ENCODE data around the gene S100A8. TPM values are rescaled to one million over a fixed set of nuclear protein-coding genes. Genes with fewer than 3 reads are reported as not detected.

S100A8 gene
- total RNA-seq, 1 experiment from 2014 or later = not detected

- CTCF ChIA-PET = interaction anchor here (1.0 kb wide), 1 partner anchor 20 kb away, joined by 3 read pairs; no protein-coding TSS in a partner anchor
- Mint-ChIP-seq H3K4me1 (ENCODE audit: low read depth, unreplicated experiment) (no peaks in the 10 kb centered on the region), H3K9me3 (ENCODE audit: unreplicated experiment) (no peaks in the 10 kb centered on the region), H3K27ac (ENCODE audit: unreplicated experiment) (no peak within 1 kb of the TSS), H3K27me3 (ENCODE audit: insufficient read depth, unreplicated experiment) (peaks cover 7% of the 10 kb centered on the region), H3K4me3 (ENCODE audit: unreplicated experiment) (no peak within 1 kb of the TSS), H3K36me3 (ENCODE audit: insufficient read depth, unreplicated experiment) (no peaks in the 10 kb centered on the region)
- no peak for DNase-seq
- Histone ChIP-seq H3K4me1 (no peaks in the 10 kb centered on the region), H3K27me3 (replicated peaks; ENCODE audit: control insufficient read depth, insufficient read depth, low read length) (no peaks in the 10 kb centered on the region), H3K9me3 (no peaks in the 10 kb centered on the region), H3K4me3 (ENCODE audit: low read depth, low read length) (no peak within 1 kb of the TSS), H3K36me3 (ENCODE audit: control insufficient read depth, insufficient read depth, low read length) (no peaks in the 10 kb centered on the region)
- BruUV-seq (replicated peaks) = no TSS peak
- no peak for TF ChIP-seq CTCF (IDR thresholded peaks at IDR 0.05; ENCODE audit: insufficient read depth in 1 of 2, low read depth in 1 of 2, low read length in 1 of 2, severe bottlenecking in 1 of 2, unreplicated experiment in 1 of 2)
- intact Hi-C loops (cut with micrococcal nuclease; ENCODE audit: unreplicated experiment) = no loop called here
- POLR2A ChIA-PET = no interaction called here
These were observed 15.4 kb downstream of the S100A8 start, which contains the start of gene S100A12 for GRCh38 chr1:153375511-153375910. TSS of gene S100A12 (minus strand) at chr1:153375621. CDS start at chr1:153374592, 1,029 bp downstream.

GRCh38 chr1:153374071-153374470 is 16.8 kb downstream of the S100A8 start:
- H3K4me1 ChIP-seq = no peaks in the 10 kb centered on the region
- intact Hi-C loops (cut with micrococcal nuclease; ENCODE audit: unreplicated experiment) = no loop called here
- H3K9me3 Mint-ChIP-seq (ENCODE audit: unreplicated experiment) = no peaks in the 10 kb centered on the region

GRCh38 chr1:153372571-153372970 is 18.3 kb downstream of the S100A8 start:
- H3K27me3 Mint-ChIP-seq (ENCODE audit: insufficient read depth, unreplicated experiment) = peaks cover 4% of the 10 kb centered on the region
- H3K27ac Mint-ChIP-seq (ENCODE audit: unreplicated experiment) = no peak overlapping the region
- Histone ChIP-seq H3K27me3 (replicated peaks; ENCODE audit: control insufficient read depth, insufficient read depth, low read length) (no peaks in the 10 kb centered on the region), H3K9me3 (no peaks in the 10 kb centered on the region), H3K36me3 (ENCODE audit: control insufficient read depth, insufficient read depth, low read length) (no peaks in the 10 kb centered on the region), H3K4me3 (ENCODE audit: low read depth, low read length) (no peak overlapping the region), H3K4me1 (no peaks in the 10 kb centered on the region)
- H3K4me1 Mint-ChIP-seq (ENCODE audit: low read depth, unreplicated experiment) = no peaks in the 10 kb centered on the region
- BruUV-seq (replicated peaks) = no TSS peak
- no peak overlapping the region for H3K4me3 Mint-ChIP-seq (ENCODE audit: unreplicated experiment)
- no peak for TF ChIP-seq CTCF (IDR thresholded peaks at IDR 0.05; ENCODE audit: insufficient read depth in 1 of 2, low read depth in 1 of 2, low read length in 1 of 2, severe bottlenecking in 1 of 2, unreplicated experiment in 1 of 2)
- no peaks in the 10 kb centered on the region for H3K9me3 Mint-ChIP-seq (ENCODE audit: unreplicated experiment)
- POLR2A ChIA-PET = no interaction called here
- intact Hi-C loops (cut with micrococcal nuclease; ENCODE audit: unreplicated experiment) = no loop called here
- CTCF ChIA-PET = no interaction called here
- DNase-seq = no peak
- H3K36me3 Mint-ChIP-seq (ENCODE audit: insufficient read depth, unreplicated experiment) = no peaks in the 10 kb centered on the region

More at GRCh38 chr1:153374071-153374470, 16.8 kb downstream of the S100A8 start:
- Mint-ChIP-seq H3K4me1 (ENCODE audit: low read depth, unreplicated experiment) (no peaks in the 10 kb centered on the region), H3K27ac (ENCODE audit: unreplicated experiment) (no peak overlapping the region), H3K4me3 (ENCODE audit: unreplicated experiment) (no peak overlapping the region), H3K27me3 (ENCODE audit: insufficient read depth, unreplicated experiment) (peaks cover 4% of the 10 kb centered on the region), H3K36me3 (ENCODE audit: insufficient read depth, unreplicated experiment) (no peaks in the 10 kb centered on the region)
- H3K27me3 ChIP-seq (replicated peaks; ENCODE audit: control insufficient read depth, insufficient read depth, low read length) = no peaks in the 10 kb centered on the region
- no peak for TF ChIP-seq CTCF (IDR thresholded peaks at IDR 0.05; ENCODE audit: insufficient read depth in 1 of 2, low read depth in 1 of 2, low read length in 1 of 2, severe bottlenecking in 1 of 2, unreplicated experiment in 1 of 2)
- H3K4me3 ChIP-seq (ENCODE audit: low read depth, low read length) = no peak overlapping the region
- H3K9me3 ChIP-seq = no peaks in the 10 kb centered on the region
- POLR2A ChIA-PET = no interaction called here
- DNase-seq = no peak
- BruUV-seq (replicated peaks) = no TSS peak
- CTCF ChIA-PET = no interaction called here
- no peaks in the 10 kb centered on the region for H3K36me3 ChIP-seq (ENCODE audit: control insufficient read depth, insufficient read depth, low read length)

Measured in Caco-2 (cell line).